ENCODE measurements around the gene TEN1. TPM values are rescaled to one million over a fixed set of nuclear protein-coding genes. Genes with fewer than 3 reads are reported as not detected.
A peak's percentile ranks its signal among the peaks of the same experiment; 100 is the strongest.
"Not testable (repeated sequence)": the region's sequence is repeated elsewhere in the genome, so short reads cannot be mapped to it uniquely, and the experiment has no call there.

TEN1 gene
- polyA plus RNA-seq, 6 donors from 2014 or later: 24.4 to 62.0 (median 31.3) TPM

DNA sequence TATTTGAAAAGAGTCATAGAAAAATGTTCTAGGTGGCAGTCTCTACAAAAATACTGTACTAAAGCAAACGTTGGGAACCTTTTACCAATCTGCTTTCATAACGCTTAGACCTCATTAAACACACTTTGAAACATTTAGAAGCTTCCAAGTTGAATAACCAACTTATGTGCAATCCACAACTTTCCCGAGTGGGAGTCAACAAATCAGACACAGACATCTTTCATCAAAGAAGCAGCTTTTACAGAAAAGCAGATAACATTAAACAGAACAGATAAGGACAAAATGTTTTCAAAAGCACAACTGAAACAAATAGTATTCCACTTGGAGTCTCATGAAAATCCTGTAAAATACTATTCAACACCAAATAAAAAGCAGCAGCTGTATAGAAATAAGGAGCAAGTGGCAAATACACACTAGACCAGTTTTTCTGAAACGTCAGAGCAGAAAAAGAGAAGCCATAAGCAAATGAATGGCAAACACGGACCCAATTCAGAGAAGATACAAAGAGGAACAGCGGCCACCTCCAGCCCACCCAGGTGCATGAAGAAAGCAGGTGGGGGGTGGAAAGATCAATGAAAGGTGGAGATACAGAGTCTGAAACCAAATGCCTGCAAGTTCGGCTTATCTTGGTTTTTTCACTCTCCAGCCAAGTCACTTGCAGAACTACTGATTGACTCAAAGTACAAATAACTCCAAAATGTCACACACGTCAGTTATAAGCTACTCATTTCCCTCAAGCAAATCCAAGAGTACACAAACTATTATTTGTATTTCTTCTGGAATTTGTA, 19.8 kb upstream of the TEN1 start:
- Mint-ChIP-seq H3K27ac (peak overlapping the region in 1 of 6 donors; percentile 36), H3K9me3 (no peaks in the 10 kb centered on the region), H3K27me3 (no peaks in the 10 kb centered on the region), H3K36me3 (peaks cover 0 to 11% of the 10 kb centered on the region in 2 donors), H3K4me3 (no peak overlapping the region), H3K4me1 (peaks cover 0 to 14% (median 4%) of the 10 kb centered on the region in 3 donors)
- DNase-seq (no peak), ATAC-seq (ENCODE audit: low read depth in 2 of 2) (no peak)

- peaks cover 0 to 16% (median 7%) of the 10 kb centered on the region in 3 donors for H3K4me1 Mint-ChIP-seq
- H3K9me3 Mint-ChIP-seq: no peaks in the 10 kb centered on the region
- H3K4me3 Mint-ChIP-seq: no peak overlapping the region
- DNase-seq (no peak), ATAC-seq (ENCODE audit: low read depth in 2 of 2) (no peak)
- no peaks in the 10 kb centered on the region for H3K27me3 Mint-ChIP-seq
- peaks cover 0 to 11% of the 10 kb centered on the region in 2 donors for H3K36me3 Mint-ChIP-seq
- no peak overlapping the region for H3K27ac Mint-ChIP-seq
Observed at GRCh38 chr17:75959839-75960511, 19.1 kb upstream of the TEN1 start.

DNA sequence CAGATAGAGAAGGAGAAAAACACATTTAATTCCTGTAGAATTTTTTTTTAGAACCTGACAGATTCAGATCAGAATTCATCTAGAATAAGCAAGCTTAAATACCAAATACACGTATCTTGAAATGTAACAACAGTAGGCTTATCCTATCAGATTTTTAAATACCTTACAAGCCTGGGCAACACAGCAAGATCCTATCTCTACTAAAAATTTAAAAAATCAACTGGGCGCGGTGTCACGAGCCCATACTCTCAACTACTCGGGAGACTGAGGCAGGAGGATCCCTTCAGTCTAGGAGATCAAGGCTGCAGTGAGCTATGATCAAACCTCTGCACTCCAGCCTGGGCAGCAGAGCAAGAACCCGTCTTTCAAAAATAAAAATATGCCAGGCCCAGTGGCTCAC, 13.6 kb upstream of the TEN1 start:
- no peak for DNase-seq
- Mint-ChIP-seq H3K36me3 (peaks cover 0 to 8% of the 10 kb centered on the region in 2 donors), H3K27ac (no peak overlapping the region), H3K9me3 (no peaks in the 10 kb centered on the region), H3K4me1 (peaks cover 10 to 29% (median 20%) of the 10 kb centered on the region in 3 donors), H3K4me3 (no peak overlapping the region), H3K27me3 (no peaks in the 10 kb centered on the region)
- ATAC-seq (ENCODE audit: low read depth in 2 of 2): no peak

DNA sequence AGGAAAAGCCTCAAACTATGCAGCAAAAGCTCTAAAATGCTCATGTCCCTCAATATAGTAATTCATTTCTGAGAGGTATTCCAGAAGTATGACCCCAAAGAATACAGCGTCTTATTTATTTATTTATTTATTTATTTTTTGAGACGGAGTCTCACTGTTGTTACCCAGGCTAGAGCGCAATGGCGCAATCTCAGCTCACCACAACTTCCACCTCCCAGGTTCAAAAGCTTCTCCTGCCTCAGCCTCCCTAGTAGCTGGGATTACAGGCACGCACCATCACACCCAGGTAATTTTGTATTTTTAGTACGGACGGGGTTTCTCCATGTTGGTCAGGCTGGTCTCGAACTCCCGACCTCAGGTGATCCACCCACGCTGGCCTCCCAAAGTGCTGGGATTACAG, 10.0 kb upstream of the TEN1 start:
- H3K27ac Mint-ChIP-seq; H3K4me3 Mint-ChIP-seq; H3K27me3 Mint-ChIP-seq; ATAC-seq (ENCODE audit: low read depth in 2 of 2); DNase-seq; H3K9me3 Mint-ChIP-seq: not testable (repeated sequence)
- H3K36me3 Mint-ChIP-seq: peaks cover 0 to 15% of the 10 kb centered on the region in 2 donors
- H3K4me1 Mint-ChIP-seq: peaks cover 10 to 16% (median 16%) of the 10 kb centered on the region in 3 donors

- ATAC-seq (ENCODE audit: low read depth in 2 of 2): no peak
- peaks cover 10 to 14% (median 12%) of the 10 kb centered on the region in 3 donors for H3K4me1 Mint-ChIP-seq
- H3K27me3 Mint-ChIP-seq: no peaks in the 10 kb centered on the region
- peak overlapping the region in 3 of 6 donors; percentile 28 to 68 (median 51) for H3K27ac Mint-ChIP-seq
- no peak overlapping the region for H3K4me3 Mint-ChIP-seq
- peaks cover 0 to 15% of the 10 kb centered on the region in 2 donors for H3K36me3 Mint-ChIP-seq
- DNase-seq: no peak
- no peaks in the 10 kb centered on the region for H3K9me3 Mint-ChIP-seq
Observed at GRCh38 chr17:75970011-75970523, 9.0 kb upstream of the TEN1 start.

DNA sequence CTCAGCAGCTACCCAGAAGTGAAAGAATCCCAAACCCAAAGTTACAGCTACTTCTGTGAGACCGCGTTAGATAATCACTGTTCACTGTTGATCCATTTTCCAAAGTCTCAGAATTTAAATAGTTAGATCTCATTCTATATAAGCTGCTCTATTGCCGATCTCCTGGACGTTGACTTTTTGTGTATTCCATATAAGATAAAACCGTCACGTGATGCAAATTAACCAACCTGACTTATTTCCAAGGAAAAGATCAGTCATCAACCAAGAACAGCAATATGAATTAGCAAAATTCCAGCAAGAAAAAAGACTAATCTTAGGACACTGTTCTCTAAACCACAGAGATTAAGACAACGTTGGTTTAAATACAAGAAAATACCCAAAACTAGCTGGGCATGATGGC, 8.4 kb upstream of the TEN1 start:
- H3K27me3 Mint-ChIP-seq: no peaks in the 10 kb centered on the region
- H3K4me3 Mint-ChIP-seq: no peak overlapping the region
- DNase-seq (no peak), ATAC-seq (ENCODE audit: low read depth in 2 of 2) (no peak)
- H3K9me3 Mint-ChIP-seq: no peaks in the 10 kb centered on the region
- peak overlapping the region in 2 of 6 donors; percentile 27 to 69 for H3K27ac Mint-ChIP-seq
- peaks cover 12 to 18% (median 14%) of the 10 kb centered on the region in 3 donors for H3K4me1 Mint-ChIP-seq
- H3K36me3 Mint-ChIP-seq: peaks cover 0 to 15% of the 10 kb centered on the region in 2 donors

GRCh38 chr17:75975187-75975586, 3.9 kb upstream of the TEN1 start:
- H3K4me3 Mint-ChIP-seq: peak overlapping the region in 2 of 8 donors; percentile 30 to 49
- peaks cover 0 to 14% of the 10 kb centered on the region in 2 donors for H3K36me3 Mint-ChIP-seq
- not testable (repeated sequence) for H3K9me3 Mint-ChIP-seq; DNase-seq; H3K27me3 Mint-ChIP-seq; ATAC-seq (ENCODE audit: low read depth in 2 of 2); H3K27ac Mint-ChIP-seq
- peaks cover 24 to 36% (median 26%) of the 10 kb centered on the region in 3 donors for H3K4me1 Mint-ChIP-seq

GRCh38 chr17:75975757-75976174, 3.3 kb upstream of the TEN1 start:
- H3K27me3 Mint-ChIP-seq: no peaks in the 10 kb centered on the region
- H3K4me3 Mint-ChIP-seq: peak overlapping the region in 3 of 8 donors; percentile 30 to 77 (median 48)
- ATAC-seq (ENCODE audit: low read depth in 2 of 2) (no peak), DNase-seq (no peak)
- H3K36me3 Mint-ChIP-seq: peaks cover 0 to 14% of the 10 kb centered on the region in 2 donors
- peak overlapping the region in 3 of 6 donors; percentile 3 to 62 (median 38) for H3K27ac Mint-ChIP-seq
- no peaks in the 10 kb centered on the region for H3K9me3 Mint-ChIP-seq
- H3K4me1 Mint-ChIP-seq: peaks cover 22 to 40% (median 29%) of the 10 kb centered on the region in 3 donors

DNA sequence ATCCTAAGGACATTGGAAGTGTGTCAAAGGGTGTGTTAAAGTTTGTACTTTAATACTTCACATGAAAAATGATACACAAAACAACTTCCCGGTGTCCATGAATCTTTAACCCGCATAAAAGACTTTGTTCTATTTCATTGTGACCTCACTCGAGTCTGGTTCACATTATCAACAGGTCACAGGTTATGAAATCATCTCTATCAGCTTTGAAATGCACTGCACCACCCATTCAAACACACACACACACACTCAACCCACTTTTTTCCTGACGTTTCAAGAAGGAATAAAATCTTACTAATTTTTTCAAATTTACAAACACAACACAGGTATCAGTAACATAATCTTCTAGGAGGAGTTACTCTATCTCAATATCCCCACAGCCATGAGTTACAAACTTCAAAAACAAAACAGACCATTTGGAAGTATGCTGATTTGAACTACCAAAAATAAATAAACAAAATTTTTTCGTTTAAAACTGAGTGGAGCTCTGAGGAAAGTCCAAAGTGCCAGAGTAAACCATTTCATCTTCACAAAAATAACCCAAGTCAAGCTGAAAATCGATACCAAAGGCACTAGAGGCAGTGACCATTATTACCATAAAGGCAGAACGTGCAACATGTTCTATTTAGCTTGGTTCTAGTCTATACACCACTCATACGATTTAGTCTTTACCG, 2.7 kb upstream of the TEN1 start:
- Mint-ChIP-seq H3K36me3 (peaks cover 0 to 14% of the 10 kb centered on the region in 2 donors), H3K4me3 (peak overlapping the region in 2 of 8 donors; percentile 1 to 77), H3K27ac (peak overlapping the region in 3 of 6 donors; percentile 3 to 62 (median 38)), H3K9me3 (no peaks in the 10 kb centered on the region), H3K4me1 (peaks cover 22 to 44% (median 32%) of the 10 kb centered on the region in 3 donors), H3K27me3 (no peaks in the 10 kb centered on the region)
- DNase-seq: no peak
- ATAC-seq (ENCODE audit: low read depth in 2 of 2): no peak

DNA sequence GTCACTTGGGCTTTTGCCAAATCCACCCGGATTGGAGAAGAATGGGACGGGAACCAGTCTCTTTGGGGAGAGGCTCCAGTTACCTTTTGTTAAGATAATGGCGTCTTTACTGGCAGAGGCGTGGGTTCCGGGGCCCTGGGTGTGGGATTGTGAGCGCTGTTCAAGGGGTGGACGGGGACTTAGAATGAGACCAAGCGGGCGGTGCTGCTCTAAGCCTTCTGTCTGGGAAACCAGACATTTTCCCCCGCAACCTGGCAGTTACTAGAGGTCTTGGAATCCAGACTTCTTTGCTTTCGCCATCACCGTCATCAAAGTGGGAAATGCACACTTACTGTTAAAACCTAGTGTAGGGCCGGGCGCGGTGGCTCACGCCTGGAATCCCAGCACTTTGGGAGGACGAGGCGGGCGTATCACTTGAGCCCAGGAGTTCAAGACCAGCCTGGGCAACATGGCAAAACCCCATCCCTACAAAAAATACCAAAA, 706 bp downstream of the TEN1 start:
- H3K27me3 Mint-ChIP-seq: no peaks in the 10 kb centered on the region
- peak overlapping the region; percentile 96 to 100 (median 98) for H3K4me3 Mint-ChIP-seq
- H3K36me3 Mint-ChIP-seq: peaks cover 0 to 6% of the 10 kb centered on the region in 2 donors
- H3K4me1 Mint-ChIP-seq: peaks cover 22 to 49% (median 38%) of the 10 kb centered on the region in 3 donors
- ATAC-seq (ENCODE audit: low read depth in 2 of 2): peak; percentile 29 to 32
- no peaks in the 10 kb centered on the region for H3K9me3 Mint-ChIP-seq
- no peak for DNase-seq
- H3K27ac Mint-ChIP-seq: peak overlapping the region; percentile 99 to 100 (median 100)

DNA sequence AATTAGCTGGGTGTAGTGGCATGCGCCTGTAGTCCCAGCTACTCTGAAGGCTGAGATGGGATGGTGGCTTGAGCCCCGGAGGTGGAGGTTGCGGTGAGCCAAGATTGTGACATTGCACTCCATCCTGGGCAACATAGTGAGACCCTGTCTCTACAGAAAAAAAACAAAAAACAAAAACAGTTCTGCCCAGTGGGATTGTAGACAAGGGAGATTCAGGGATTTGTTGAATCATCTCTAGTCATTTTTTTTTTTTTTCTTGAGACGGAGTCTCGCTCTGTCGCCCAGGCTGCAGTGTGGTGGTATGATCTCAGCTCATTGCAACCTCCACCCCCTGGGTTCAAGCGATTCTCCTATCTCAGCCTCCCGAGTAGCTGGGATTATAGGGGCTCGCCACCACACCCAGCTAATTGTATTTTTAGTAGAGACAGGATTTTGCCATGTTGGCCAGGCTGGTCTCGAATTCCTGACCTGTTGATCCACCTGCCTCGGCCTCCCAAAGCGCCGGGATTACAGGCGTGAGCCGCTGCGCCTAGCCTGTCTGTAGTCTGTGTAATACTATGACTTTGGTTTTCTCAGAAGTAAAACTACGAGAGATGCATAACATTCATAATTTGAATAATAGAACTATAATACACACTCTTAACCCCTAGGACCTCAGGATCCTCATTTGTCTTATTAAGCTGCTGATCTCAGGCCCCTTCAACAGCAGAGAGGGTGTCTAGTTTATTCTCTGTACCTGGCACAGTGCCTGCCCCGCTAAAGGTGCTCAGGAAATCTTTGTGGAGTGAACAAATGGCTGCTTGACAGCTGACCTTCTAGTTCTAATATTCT, 1.4 kb downstream of the TEN1 start:
- Mint-ChIP-seq H3K4me1 (peaks cover 22 to 47% (median 38%) of the 10 kb centered on the region in 3 donors), H3K27ac (peak overlapping the region; percentile 99 to 100 (median 100)), H3K36me3 (peaks cover 0 to 6% of the 10 kb centered on the region in 2 donors), H3K4me3 (peak overlapping the region; percentile 96 to 100 (median 98)), H3K27me3 (no peaks in the 10 kb centered on the region), H3K9me3 (no peaks in the 10 kb centered on the region)
- no peak for DNase-seq
- ATAC-seq (ENCODE audit: low read depth in 2 of 2): no peak

DNA sequence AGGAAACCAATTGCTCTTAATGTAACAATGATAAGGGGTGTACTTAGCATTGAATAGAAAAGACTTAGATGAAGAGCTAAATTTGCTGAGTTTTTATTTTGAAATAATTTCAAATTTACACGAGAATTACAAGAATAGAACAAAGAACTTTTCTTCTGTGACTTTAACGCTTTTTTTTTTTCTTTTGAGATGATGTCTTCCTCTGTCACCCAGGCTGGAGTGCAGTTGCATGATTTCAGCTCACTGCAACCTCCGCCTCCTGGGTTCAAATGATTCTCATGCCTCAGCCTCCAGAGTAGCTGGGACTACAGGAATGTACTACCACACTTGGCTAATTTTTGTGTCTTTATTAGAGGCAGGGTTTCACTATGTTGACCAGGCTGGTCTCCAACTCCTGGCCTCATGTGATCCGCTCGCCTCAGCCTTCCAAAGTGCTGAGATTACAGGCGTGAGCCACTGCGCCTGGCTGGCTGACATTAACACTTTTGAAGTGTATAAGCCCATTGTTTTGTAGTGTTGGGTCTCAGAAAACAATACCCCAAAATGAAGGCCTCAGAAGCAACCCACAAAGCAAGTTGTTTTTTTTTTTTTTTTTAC, 2.1 kb downstream of the TEN1 start:
- no peak for ATAC-seq (ENCODE audit: low read depth in 2 of 2)
- Mint-ChIP-seq H3K9me3 (no peaks in the 10 kb centered on the region), H3K4me1 (peaks cover 15 to 42% (median 30%) of the 10 kb centered on the region in 3 donors), H3K27ac (peak overlapping the region in 5 of 6 donors; percentile 96 to 100 (median 99)), H3K27me3 (no peaks in the 10 kb centered on the region), H3K4me3 (peak overlapping the region; percentile 59 to 100 (median 98)), H3K36me3 (peaks cover 0 to 6% of the 10 kb centered on the region in 2 donors)
- DNase-seq: no peak
